ENCODE measurements around the gene RAPGEF4.

- TF ChIP-seq, protein P1, sequence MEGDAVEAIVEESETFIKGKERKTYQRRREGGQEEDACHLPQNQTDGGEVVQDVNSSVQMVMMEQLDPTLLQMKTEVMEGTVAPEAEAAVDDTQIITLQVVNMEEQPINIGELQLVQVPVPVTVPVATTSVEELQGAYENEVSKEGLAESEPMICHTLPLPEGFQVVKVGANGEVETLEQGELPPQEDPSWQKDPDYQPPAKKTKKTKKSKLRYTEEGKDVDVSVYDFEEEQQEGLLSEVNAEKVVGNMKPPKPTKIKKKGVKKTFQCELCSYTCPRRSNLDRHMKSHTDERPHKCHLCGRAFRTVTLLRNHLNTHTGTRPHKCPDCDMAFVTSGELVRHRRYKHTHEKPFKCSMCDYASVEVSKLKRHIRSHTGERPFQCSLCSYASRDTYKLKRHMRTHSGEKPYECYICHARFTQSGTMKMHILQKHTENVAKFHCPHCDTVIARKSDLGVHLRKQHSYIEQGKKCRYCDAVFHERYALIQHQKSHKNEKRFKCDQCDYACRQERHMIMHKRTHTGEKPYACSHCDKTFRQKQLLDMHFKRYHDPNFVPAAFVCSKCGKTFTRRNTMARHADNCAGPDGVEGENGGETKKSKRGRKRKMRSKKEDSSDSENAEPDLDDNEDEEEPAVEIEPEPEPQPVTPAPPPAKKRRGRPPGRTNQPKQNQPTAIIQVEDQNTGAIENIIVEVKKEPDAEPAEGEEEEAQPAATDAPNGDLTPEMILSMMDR (IDR thresholded peaks at IDR 0.05) = no peak
- no peak for TF ChIP-seq EZH2 (IDR thresholded peaks at IDR 0.05; ENCODE audit: borderline replicate concordance, insufficient read depth, low read depth, low read length, poor library complexity, severe bottlenecking)
Measured at GRCh38 chr2:172889768-172890430, 154.3 kb downstream of the RAPGEF4 start.

Data from B cell (primary cell).